Limb (tissue), 2 donors: Measurements from ENCODE around the gene VSX1.
A peak's percentile ranks its signal among the peaks of the same experiment; 100 is the strongest.

Experiments used
- DNase-seq, 2 donors: peaks; one replicate each; pipeline ENCODE4 v3.0.0-alpha.2; 2016; ENCODE audit errors: extremely low spot score in 2 of 2

VSX1 gene

DNA sequence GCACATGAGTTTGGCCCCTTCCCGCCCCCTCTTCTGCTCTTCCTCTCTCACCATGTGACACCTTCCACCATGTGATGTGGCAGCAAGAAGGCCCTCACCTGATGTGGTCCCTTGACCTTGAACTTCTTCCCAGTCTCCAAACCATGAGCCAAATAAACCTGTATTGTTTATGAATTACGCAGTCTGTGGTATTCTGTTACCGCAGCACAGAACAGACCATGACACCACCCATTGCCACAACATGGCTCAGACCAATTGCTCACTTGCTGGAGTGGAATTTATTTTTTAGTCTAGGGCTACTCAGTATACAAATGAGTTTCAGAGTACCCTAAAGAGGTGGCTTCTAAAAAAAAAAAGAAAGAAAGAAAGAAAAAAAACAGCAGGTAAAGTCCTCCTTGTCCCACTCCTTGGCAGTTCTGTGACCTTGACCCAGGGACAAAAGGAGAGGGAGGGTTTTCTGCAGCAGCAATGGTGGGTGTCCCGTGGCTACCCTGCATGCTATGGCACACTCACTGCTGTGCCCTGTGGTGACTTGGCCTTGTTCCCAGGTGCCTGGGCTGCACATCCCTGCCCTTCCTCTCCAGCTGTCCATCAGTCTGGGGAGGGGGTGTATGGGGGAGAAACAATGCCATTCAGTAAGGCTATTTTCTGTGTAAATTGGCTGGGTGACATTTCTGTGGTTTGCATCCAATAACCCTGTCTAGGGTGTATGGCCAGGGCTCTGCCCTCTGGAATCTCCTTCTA is 5.4 kb upstream of the VSX1 start:
- DNase-seq = no peak

DNA sequence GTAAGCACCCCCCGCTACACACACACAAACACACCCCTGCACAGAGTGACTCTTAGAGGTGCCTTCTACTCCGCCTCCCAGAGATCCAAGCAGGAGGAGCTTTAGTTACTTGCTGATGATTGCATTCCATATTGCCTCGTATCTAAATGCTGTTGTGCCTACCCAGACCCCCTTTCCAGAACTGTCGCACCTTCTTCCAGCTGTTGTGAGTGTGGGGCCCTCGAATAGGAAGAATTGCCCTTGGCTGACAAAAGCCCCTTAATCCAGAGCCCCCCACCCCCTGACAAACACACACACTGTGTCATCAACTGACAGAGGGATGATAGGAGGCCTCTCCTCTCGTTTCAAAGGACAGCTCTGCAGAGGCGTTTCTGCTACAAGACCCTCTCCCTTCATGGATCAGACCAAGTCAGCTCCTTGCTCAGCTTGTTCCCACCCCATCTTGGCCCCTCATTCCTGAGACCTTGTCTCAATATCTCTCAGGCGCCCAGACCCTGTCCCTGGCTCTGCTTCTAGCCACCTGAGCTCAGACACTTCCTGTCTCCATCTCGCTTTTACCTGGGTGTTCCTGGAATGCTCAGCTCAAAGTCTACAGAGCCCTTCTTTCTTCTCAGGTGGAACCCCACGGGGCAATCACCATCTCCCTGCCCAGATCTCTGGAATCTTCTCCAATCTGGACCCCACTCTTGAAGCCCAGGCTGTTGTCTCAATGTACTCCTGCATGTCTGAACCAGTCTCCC is 4.0 kb upstream of the VSX1 start:
- no peak for DNase-seq

DNA sequence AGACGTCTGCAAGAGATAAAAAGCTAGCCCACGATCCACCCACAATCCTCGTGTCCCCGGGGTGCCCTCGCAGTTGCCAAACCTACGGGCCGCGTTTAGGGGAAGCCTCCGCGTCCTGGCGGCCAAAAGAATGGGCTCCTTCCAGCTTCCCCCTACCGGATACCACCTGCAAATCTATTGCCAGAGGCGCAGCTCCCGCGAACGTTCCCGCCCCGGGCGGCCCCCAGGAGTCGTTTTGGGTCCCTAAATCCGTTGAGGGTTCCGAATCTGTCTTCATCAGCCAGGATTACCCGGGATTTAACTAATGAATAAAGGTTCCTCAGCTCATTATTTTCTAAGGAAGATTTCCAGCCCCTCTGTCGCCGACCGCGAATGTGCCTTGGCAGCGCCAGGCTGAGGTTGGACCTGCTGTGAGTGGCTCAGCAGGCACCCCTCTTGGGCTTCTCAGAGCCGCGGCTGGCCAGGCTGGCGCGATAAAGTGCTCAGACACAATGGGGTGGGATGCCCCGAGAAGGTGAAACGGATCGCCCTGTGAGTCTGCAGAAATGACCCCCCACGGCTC is 2.8 kb upstream of the VSX1 start:
- DNase-seq = no peak

DNA sequence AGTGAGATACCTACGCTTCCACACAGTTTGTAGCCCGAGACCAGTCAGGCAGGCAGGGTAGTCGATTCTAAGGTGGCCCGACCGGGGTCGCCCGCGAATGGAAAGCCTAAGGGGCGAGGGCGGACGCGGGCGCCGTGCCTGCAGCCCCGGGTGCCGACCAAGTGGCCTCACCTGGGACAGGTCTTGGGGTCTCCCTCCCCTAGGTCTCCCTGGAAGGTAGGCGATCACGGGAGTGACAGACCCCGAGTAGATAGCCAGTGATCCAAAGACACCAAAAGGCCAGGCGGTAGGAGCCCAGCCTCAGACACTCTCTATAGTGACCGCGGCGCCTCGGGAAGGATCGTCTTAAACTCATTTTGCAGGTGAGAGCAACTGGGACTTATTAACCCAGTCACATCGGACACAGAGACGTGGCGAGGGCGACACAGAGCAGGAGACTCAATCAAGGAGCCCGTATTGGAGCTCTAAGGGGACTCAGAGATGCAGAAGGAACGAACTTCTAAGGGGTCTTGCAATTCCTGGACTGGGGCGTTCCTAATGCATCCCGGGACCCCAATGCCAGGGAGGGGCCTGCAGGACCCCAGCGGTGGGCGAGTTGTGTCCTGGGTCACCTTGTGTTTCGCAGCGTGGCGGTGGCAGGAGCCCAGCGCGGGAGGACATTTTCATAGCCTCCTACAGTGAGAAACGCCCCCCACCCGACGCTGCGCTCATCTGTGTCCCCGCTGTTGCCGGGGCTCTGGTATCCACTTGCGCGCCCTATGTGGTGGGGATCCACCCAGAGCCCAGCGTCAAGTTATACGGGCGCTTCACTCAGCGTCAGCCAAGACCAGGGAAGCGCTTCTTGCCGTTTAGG is 2.1 kb upstream of the VSX1 start:
- peak in 1 of 2 donors; percentile 56 for DNase-seq

DNA sequence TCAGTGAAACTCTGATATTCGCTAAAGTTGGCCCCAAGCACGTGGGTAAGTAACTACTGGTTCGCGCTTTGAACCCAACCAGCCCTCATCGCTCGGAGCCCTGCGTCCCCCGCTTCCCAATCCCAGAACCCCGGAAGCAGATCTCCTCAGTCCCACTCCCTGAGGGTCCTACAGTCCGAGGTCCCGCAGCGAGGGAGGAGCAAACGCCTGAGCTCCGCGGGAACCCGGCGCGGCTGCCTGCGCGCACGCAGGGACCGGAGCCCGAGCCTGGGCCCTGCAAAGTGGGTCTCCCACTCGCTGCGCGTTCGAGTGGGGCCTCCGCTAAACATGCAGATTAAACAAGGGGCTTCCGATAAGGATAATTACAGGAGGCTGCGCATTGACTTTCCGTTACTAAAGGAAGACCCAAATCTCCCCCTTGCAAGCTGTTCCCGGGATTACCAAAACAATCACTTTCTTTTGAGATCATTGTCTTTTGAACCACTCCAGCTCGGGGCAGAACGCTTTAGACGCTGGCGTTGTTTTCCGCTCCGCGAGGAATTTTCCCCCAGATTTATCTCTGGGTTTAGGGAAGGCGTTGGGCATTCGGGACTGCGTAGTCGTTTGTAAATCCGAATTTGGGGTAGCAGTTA is 1.3 kb upstream of the VSX1 start:
- DNase-seq = no peak

DNA sequence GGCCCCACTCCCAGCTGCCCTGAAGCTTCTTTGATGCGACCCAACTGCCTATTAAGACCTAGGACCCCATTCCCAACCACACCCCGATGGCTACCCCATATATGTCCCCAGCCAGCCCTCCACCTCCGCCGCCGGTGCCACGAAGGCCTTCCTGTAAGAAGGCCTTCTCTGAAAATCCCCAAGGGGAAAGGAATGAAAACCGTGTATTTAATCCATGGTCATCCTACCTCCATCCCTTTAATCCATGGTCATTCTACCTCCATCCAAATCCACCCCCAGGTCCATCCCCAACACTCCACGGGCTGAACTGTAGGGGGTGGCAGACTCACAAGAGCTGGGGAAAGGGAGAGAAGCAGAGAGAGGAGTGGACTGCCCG is 545 bp upstream of the VSX1 start:
- no peak for DNase-seq

DNA sequence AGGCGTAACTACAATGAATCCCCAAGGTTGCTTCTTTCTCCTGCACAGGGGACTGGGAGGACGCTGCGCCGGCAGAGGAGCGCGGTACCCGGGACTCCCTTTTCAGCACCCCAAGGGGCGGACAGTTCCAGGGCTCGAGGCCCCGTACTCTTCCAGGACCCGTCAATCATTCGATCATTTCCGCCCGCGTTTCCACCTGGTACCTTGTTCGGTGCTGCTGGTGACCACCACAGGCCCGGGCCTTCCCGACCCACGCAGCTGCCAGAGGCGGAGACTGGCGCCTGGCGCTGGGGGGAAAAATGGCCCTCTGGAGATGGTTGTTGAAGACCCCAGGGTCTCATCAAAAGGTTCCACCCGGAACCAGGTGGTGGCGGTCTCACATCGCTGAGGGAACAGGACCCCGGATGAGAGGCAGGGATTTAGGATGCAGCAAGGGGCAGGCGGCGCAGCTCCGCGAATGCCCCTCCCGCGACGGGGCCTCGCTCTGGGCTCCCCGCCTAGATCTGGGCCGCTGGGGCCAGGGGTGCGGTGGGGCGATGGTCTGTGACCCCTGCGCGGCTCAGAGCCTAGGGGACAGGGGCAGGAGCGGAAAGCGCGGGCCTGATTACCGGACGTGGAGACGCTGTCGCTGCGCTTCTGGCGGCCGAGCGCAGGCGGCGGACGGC is 744 bp downstream of the VSX1 start:
- DNase-seq = peak; percentile 8 to 74

DNA sequence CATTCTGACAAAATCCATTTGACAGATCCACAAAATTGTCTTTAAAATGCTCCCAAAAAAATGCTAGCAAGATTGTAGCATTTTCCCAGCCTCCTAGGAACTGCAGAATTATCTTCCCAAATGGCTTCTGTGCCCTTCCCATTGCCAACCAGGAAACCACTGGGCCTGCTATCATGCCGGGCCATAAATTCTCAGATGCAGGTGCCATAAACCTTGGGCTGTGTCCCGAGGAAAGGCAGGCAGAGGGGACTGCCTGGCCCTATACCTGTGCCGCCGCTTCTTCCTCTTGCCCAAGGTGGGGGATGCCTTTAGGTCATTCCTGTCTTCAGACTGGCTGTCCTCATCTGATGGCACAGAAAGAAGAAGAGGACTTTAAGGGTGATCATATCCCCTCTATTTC is 2.8 kb downstream of the VSX1 start:
- DNase-seq = no peak

DNA sequence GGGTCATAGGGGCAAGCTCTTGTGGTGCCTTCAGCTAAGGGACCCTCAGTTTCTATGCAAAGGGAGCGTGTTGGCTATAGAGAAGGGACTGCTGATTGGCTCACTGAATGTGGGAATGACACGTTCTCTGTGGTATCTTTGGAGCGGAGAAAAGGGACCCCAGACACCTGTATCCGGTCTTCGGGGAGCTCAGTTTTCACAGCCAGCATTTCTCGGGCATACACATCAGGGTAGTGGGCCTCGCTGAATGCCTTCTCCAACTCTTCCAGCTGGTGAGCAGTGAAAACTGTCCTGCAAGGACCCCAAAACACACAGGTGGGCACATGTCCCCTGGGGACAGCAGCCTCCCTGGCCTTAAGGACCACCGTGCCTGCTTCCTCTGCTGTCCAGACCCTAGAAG is 3.3 kb downstream of the VSX1 start:
- DNase-seq = no peak

DNA sequence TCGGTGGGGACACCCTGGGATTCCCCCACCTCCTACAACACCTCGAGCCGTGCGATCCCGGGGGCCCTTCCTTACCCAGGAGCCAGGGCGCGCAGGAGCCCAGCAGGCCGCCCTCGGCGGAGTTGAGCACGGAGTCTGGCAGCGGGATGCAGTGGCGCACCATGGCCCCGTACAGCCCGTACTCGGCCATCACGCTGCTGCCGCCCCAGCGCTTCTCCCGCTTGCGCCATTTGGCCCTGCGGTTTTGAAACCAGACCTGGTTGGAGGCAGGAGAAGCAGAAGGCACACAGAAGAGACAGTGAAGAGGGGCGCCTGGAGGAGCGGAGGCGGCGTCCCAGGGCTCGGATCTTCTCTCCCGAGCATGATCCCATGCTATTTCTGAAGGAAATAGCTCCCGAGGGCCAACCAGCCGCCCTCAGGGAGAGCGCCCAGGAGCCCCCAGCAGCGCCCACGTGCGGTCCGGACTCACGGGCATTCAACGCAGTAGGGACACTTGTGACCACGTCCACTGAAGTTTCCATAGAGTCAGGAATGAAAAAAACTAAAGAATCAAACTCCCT is 4.3 kb downstream of the VSX1 start:
- DNase-seq = peak in 1 of 2 donors; percentile 28

DNA sequence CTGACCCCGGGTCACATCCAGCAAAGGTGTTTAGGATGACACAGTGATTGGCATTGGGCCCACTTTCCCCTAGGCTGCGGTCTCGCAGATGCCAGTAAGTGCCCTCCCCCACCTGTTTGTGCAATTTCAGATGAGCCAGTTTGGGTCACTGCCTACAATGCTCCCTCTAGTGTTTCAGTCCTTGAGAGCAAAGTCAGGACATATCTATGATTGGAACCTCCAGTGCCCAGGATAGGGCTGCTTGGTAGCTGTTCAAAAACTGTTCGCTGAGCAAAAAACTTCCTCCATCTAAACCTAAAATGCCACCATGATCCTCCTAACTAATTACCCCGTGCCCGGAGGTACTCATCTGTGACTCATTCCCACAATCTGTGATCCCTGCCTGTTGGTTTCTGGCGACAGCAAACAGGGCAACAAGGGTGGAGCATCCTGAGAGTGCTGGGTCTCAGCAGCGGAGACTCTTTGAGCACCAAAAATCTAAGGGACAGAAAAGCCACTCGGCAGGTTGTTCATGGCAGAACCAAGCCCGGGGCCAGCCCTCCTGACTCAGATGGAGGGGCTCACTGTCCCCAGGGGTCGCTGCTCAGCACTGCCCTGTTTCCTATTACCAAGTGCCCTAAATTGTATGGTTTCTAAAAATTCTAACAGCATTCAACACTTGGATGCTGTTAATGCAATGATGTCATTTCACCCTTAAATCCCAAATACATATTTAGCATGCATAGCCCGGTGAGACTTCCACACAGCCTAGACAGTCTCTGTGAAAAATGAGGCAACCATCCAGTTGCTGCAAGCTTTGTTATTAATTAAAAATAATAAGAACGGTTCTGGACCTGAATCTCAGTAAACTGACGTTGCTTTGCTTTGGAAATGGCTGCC is 5.0 kb downstream of the VSX1 start:
- peak in 1 of 2 donors; percentile 15 for DNase-seq

DNA sequence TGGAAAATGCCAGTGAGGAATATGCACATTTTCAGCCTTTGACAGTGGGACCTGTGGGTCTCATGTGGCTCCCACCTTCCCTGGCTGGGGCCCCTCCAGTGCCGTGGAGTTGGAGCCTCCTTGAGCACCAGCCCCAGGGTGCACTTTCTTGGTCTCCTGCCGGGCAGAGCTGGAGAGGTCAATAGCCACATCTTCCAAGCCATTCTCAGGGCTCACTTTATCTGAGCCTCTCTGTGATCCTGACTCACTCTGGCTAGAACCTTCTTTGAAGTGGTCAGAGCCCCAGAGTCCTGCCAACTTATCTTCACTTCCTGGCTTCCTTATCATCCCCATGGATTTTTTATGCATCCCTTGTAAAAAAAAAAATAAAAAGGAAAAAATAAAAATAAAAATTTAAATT is 5.7 kb downstream of the VSX1 start:
- DNase-seq = no peak

DNA sequence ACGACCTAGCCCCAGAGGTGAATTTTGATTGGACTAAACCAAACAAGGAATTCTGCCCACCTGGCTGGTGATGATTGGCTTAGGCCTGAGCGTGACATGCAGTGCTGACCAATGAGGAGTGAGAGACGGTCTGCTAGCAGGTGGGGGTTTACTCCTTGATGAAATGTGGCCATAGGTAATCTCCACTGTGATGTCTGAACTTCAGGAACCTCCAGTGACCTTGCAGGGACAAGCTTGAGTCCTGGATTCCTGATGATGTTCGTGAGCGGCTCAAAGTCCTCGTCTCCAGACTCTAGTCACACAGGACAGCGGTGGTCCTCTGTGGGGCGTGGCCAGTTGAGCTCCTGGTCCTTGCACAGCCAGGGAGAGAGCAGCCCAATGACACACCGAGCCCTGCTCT is 8.4 kb downstream of the VSX1 start:
- DNase-seq = no peak

DNA sequence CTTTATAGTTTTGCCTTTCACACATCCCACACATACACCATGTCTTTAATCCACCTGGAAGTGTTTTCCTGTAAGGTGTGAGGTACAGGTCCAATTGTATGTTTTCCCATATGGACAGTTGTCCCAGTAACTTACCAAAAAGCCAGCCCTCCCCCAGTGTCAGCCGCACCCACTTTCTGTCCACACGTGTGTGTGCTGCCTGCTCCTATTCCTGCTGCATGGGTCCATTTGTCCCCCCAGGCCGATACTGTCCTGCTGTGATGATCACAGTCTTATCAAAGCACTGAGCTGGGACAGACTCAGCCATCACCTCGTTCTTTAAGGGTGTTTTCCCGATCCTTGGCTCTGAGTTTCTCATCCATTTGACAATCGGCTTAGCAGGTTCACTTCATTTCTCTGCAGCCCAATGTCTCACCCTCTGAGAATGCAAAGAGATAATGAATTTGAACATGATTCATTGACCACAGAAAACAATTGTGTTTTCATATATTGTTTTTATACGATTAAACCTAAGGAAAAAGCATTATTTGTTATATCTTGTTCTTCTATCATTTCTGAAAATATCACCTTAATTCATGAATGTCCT is 9.6 kb downstream of the VSX1 start:
- no peak for DNase-seq

DNA sequence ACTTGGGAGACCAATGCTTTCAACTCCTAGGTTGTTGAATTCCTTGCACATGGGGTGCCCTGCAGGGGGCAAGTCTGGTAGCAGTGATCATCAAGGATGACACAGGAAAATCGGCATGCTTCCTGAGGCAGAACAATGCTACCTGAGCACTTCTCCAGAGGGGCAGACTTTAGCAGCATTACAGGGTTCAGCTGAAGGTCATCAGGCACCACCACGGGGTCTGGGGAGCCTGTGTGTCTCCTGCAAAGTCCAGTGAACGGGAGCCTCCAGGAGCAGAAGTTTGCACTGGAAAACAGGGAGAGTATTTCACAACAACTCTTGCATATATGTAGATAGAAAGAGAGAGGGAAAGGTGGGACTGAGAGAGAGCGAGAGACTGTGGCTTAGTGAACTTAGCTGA is 10.2 kb downstream of the VSX1 start:
- DNase-seq = peak in 1 of 2 donors; percentile 8

DNA sequence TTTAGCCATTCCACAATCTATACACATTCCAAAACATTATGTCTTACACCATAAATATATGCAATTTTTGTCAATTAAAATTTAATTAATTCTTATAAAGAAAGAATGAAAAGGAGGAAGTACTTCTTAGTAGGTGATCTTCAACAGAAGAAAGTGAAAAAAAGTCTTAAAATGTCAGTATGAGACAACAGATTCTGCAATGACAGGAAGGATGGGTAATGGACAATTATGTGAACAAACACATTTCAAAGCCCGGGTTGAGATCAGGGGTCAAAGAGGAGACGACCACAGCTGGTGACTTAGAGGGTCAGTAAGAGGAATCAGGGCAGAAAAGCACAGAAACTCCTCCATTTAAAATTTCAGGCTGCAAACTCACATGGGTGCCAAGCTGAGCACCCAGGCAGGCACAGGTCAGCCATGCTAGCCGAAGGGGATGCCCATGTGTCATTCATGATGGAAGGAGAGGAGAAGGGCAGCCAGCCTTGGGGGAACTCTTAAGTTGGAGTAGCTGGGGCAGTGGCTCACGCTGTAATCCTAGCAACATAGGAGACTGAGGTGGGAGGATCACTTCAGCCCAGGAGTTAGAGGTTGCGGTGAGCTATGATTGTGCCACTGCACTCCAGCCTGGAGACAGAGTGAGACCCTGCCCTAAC is 11.0 kb downstream of the VSX1 start:
- peak in 1 of 2 donors; percentile 3 for DNase-seq

DNA sequence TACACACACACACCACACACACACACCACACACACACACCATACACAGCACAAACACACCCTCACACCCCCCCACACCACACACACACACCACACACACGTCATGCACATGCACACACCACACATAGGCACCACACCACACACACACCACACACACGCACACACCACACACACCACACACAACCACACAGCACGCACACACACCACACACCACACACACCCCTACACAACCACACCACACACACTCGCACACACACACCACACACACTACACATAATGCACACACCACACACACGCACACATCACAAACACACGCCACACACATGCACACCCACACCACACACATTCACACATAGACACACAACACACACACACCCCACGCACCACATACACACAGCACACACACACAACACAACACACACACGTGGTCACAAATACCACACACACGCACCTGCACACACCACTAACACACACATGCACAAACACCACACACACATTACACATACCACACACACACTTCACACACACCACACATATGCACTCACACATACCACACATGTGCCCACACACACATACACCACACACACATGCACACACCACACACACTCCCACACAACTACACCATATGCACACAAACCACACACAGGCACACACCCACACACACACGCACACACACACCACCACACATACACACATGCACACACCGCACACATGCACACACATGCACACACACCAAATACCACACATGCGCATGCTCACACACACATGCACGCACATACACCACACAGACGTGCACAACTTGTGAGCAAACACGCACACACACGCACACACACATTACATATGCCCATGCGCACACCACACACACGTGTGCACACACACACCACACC is 14.6 kb downstream of the VSX1 start:
- no peak for DNase-seq

DNA sequence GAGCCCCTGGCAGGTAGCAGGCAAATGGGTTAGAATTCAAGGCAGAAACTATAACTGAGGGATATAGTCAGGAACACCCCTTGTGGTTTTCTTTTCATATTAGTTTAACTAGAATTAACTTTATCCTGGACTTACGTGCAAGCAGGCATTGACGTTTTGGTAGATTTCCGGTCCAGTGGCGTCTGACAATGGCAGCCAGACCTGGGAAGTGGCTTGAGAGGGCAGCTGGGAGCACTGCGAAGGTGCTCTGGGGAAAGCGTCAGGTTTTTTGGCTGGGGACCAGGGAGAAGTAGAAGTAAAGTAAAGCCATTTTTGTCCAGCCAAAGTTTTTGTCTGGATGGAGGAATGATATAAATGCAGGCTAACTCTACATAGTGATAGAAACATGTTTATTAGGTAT is 15.6 kb downstream of the VSX1 start:
- no peak for DNase-seq
